Uterus (tissue), 2 donors: ENCODE data around the gene IRF6.

ENCODE experiments used
- CTCF ChIP-seq, 4 experiments: fragments of 200-600 bp in 2 of 4; fragments of 450-650 bp in 2 of 4; sonication (generic) in 2 of 4; IDR thresholded peaks; one replicate each; pipeline ENCODE4 v1.5.1; 2016 to 2019; ENCODE audit warnings: antibody characterized with exemption in 4 of 4, mild to moderate bottlenecking in 2 of 4, moderate library complexity in 1 of 4
- POLR2A ChIP-seq, 2 donors: fragments of 450-650 bp; IDR thresholded peaks; one replicate each; pipeline ENCODE4 v1.6.1; 2016; ENCODE audit warnings: antibody characterized with exemption in 2 of 2, mild to moderate bottlenecking in 1 of 2, moderate library complexity in 1 of 2

GRCh38 chr1:209823143-209824041 is 17.4 kb upstream of the IRF6 start:
- no peak for TF ChIP-seq POLR2A (IDR thresholded peaks at IDR 0.05)
- TF ChIP-seq CTCF (IDR thresholded peaks at IDR 0.05), result peak; percentile 33 to 64 (median 52)
